ENCODE measurements around the gene NRCAM. TPM values are rescaled to one million over a fixed set of nuclear protein-coding genes. Genes with fewer than 3 reads are reported as not detected.

Gene NRCAM
- polyA plus RNA-seq, 1 donor (not counting 4 experiments of a cell fraction or from before 2014, with no cell fraction given) = 4.0 TPM

- H3K9me3 ChIP-seq (ENCODE audit: control insufficient read depth, low read depth, low read length) = no peaks in the 10 kb centered on the region
- no peak overlapping the region for H3K27ac ChIP-seq (ENCODE audit: control insufficient read depth, insufficient read depth, low read length)
- H3K79me2 ChIP-seq (ENCODE audit: control insufficient read depth, insufficient read depth, low read length) = no peaks in the 10 kb centered on the region
- H3K36me3 ChIP-seq (ENCODE audit: control insufficient read depth in 2 of 2, extremely low read depth in 1 of 2, insufficient read depth in 2 of 2, low read length in 2 of 2) = no peaks in the 10 kb centered on the region
- no peaks in the 10 kb centered on the region for H3K9me1 ChIP-seq (ENCODE audit: control insufficient read depth, extremely low read depth, insufficient read depth, low read length)
- no peak overlapping the region for H3K4me2 ChIP-seq (ENCODE audit: control insufficient read depth, extremely low read depth, insufficient read depth, low read depth, low read length)
- no peak overlapping the region for H3K4me3 ChIP-seq (ENCODE audit: control insufficient read depth in 2 of 3, extremely low read depth in 1 of 3, insufficient read depth in 2 of 3, low read depth in 1 of 3, low read length in 3 of 3)
- no peak for FAIRE-seq
- no peaks in the 10 kb centered on the region for H4K20me1 ChIP-seq (ENCODE audit: control insufficient read depth, extremely low read depth, insufficient read depth, low read length)
- dilution Hi-C loops (cut with MboI; ENCODE audit: extremely low pct_ligation_motif_present, low sequenced_read_pairs) = no loop called here
- DNase-seq (ENCODE audit: low read depth, low spot score) = no peak
- no peaks in the 10 kb centered on the region for H3K27me3 ChIP-seq (ENCODE audit: control insufficient read depth, extremely low read depth, insufficient read depth, low read length)
- H3K9ac ChIP-seq (ENCODE audit: control insufficient read depth, extremely low read depth, insufficient read depth, low read length) = no peak overlapping the region
- TF ChIP-seq, protein P1, sequence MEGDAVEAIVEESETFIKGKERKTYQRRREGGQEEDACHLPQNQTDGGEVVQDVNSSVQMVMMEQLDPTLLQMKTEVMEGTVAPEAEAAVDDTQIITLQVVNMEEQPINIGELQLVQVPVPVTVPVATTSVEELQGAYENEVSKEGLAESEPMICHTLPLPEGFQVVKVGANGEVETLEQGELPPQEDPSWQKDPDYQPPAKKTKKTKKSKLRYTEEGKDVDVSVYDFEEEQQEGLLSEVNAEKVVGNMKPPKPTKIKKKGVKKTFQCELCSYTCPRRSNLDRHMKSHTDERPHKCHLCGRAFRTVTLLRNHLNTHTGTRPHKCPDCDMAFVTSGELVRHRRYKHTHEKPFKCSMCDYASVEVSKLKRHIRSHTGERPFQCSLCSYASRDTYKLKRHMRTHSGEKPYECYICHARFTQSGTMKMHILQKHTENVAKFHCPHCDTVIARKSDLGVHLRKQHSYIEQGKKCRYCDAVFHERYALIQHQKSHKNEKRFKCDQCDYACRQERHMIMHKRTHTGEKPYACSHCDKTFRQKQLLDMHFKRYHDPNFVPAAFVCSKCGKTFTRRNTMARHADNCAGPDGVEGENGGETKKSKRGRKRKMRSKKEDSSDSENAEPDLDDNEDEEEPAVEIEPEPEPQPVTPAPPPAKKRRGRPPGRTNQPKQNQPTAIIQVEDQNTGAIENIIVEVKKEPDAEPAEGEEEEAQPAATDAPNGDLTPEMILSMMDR (optimal IDR thresholded peaks at IDR 0.05 in 1 of 3, IDR thresholded peaks at IDR 0.05 in 1 of 3, conservative IDR thresholded peaks at IDR 0.05 in 1 of 3; ENCODE audit: extremely low read depth in 1 of 3, insufficient read depth in 2 of 3, low read length in 3 of 3) = no peak
- no peak for TF ChIP-seq EZH2 (IDR thresholded peaks at IDR 0.05; ENCODE audit: low read length)
- peaks cover 4% of the 10 kb centered on the region for H3K4me1 ChIP-seq (ENCODE audit: control insufficient read depth, extremely low read depth, insufficient read depth, low read length)
- no peak overlapping the region for H2AFZ ChIP-seq (ENCODE audit: control insufficient read depth, low read length)
Measured at GRCh38 chr7:108409146-108409545, 47.1 kb downstream of the NRCAM start.

DNA sequence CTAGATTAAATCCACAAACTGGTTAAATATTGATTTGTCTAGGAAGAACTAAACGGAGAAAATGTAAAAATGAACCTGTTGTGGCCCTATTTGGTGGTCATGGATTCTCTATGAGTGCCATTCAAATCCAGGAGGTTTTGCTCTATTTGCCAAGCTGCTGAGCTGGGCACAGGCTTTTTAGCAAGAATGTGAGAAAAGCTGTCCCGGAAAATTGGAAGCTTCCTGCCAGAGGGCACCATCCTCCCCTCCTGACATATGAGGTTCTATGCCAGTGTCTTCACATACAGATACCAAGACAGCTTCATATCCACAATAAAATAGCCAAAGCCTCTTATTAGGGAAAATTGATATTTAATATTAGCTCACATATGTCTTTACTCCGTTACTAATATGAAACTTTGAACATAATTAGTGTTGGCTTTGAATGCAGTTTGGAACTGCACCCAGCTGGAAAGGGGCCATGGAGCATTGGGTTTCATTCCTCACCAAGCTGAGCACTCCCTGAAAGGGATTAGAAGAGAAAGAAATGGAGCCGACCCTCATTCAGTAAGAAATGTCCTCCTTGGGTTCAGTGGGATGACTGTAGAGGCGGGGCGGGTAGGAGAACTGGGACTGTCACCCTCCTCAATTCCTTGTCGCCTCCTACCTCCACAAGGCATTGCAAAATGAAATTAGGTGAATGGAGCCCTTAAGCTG is 47.8 kb downstream of the NRCAM start:
- Histone ChIP-seq H3K27ac (ENCODE audit: control insufficient read depth, insufficient read depth, low read length) (no peak overlapping the region), H3K9me1 (ENCODE audit: control insufficient read depth, extremely low read depth, insufficient read depth, low read length) (no peaks in the 10 kb centered on the region), H3K4me3 (ENCODE audit: control insufficient read depth in 2 of 3, extremely low read depth in 1 of 3, insufficient read depth in 2 of 3, low read depth in 1 of 3, low read length in 3 of 3) (no peak overlapping the region), H3K36me3 (ENCODE audit: control insufficient read depth in 2 of 2, extremely low read depth in 1 of 2, insufficient read depth in 2 of 2, low read length in 2 of 2) (no peaks in the 10 kb centered on the region), H3K9ac (ENCODE audit: control insufficient read depth, extremely low read depth, insufficient read depth, low read length) (no peak overlapping the region), H3K9me3 (ENCODE audit: control insufficient read depth, low read depth, low read length) (no peaks in the 10 kb centered on the region), H3K4me1 (ENCODE audit: control insufficient read depth, extremely low read depth, insufficient read depth, low read length) (no peaks in the 10 kb centered on the region), H4K20me1 (ENCODE audit: control insufficient read depth, extremely low read depth, insufficient read depth, low read length) (no peaks in the 10 kb centered on the region), H3K27me3 (ENCODE audit: control insufficient read depth, extremely low read depth, insufficient read depth, low read length) (no peaks in the 10 kb centered on the region), H3K4me2 (ENCODE audit: control insufficient read depth, extremely low read depth, insufficient read depth, low read depth, low read length) (no peak overlapping the region), H3K79me2 (ENCODE audit: control insufficient read depth, insufficient read depth, low read length) (no peaks in the 10 kb centered on the region), H2AFZ (ENCODE audit: control insufficient read depth, low read length) (no peak overlapping the region)
- FAIRE-seq (no peak), DNase-seq (ENCODE audit: low read depth, low spot score) (no peak)
- dilution Hi-C loops (cut with MboI; ENCODE audit: extremely low pct_ligation_motif_present, low sequenced_read_pairs) = no loop called here
- no peak for TF ChIP-seq EZH2 (IDR thresholded peaks at IDR 0.05; ENCODE audit: low read length)
- TF ChIP-seq, protein P1 (optimal IDR thresholded peaks at IDR 0.05 in 1 of 3, IDR thresholded peaks at IDR 0.05 in 1 of 3, conservative IDR thresholded peaks at IDR 0.05 in 1 of 3; ENCODE audit: extremely low read depth in 1 of 3, insufficient read depth in 2 of 3, low read length in 3 of 3) = no peak

Measured in keratinocyte (primary cell).